ENCODE results near the gene NRCAM.

Gene NRCAM

DNA sequence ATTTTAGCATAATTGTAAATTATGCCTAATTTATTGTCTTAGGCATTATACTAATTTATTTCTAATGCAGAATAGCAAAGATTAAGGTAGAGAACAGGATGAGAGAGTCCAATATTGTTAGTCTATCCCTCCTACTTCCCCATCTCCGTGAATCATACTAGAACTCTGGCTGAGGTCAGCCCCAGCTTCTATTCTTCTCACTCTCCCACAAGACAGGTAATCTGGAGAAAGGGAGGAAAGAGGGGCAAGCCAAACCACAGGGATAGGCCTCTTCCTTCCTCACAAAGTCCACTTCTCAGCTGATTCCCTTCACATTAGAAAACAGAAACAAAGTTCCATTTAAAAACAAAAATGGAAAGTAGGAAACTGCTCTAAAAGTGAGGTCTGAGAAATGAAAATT is 208.6 kb downstream of the NRCAM start:
- DNase-seq (ENCODE audit: low read depth) = peak; percentile 50
- no peak overlapping the region for H3K4me3 ChIP-seq (ENCODE audit: low read length)
- TF ChIP-seq, protein P1, sequence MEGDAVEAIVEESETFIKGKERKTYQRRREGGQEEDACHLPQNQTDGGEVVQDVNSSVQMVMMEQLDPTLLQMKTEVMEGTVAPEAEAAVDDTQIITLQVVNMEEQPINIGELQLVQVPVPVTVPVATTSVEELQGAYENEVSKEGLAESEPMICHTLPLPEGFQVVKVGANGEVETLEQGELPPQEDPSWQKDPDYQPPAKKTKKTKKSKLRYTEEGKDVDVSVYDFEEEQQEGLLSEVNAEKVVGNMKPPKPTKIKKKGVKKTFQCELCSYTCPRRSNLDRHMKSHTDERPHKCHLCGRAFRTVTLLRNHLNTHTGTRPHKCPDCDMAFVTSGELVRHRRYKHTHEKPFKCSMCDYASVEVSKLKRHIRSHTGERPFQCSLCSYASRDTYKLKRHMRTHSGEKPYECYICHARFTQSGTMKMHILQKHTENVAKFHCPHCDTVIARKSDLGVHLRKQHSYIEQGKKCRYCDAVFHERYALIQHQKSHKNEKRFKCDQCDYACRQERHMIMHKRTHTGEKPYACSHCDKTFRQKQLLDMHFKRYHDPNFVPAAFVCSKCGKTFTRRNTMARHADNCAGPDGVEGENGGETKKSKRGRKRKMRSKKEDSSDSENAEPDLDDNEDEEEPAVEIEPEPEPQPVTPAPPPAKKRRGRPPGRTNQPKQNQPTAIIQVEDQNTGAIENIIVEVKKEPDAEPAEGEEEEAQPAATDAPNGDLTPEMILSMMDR (IDR thresholded peaks at IDR 0.05; ENCODE audit: insufficient read depth, low read depth, low read length, missing control alignments) = no peak

DNA sequence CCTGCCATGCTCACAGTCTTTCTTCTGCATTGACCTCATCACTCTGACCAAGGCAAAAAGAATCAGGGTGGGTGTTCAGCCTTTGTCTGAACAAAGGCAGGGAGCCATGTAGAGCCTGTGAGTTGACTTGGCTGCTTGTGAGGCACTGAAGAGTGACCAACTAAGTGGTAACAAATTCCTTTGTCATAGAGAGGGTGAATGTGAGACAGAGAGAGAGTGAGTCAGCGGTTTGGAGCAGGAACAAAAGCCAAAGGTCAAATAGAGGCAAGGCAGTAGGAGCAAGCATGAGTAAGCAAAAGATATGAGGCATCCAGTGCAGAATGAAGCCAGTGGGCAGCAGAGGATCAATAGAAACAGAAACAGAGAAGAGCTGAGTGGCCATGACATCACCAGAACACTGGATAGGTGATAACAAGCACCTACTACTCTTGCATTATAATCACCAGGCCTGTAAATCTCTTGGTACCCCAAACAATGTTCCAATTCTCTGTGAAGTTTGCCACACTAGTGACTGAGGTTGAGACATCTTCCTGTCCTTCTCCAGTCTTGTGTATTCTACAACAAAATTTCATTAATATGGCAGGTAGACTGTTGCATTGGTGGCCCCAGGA is 209.9 kb downstream of the NRCAM start:
- TF ChIP-seq, protein P1 (IDR thresholded peaks at IDR 0.05; ENCODE audit: insufficient read depth, low read depth, low read length, missing control alignments) = no peak
- H3K4me3 ChIP-seq (ENCODE audit: low read length) = no peak overlapping the region
- DNase-seq (ENCODE audit: low read depth) = peak; percentile 91

DNA sequence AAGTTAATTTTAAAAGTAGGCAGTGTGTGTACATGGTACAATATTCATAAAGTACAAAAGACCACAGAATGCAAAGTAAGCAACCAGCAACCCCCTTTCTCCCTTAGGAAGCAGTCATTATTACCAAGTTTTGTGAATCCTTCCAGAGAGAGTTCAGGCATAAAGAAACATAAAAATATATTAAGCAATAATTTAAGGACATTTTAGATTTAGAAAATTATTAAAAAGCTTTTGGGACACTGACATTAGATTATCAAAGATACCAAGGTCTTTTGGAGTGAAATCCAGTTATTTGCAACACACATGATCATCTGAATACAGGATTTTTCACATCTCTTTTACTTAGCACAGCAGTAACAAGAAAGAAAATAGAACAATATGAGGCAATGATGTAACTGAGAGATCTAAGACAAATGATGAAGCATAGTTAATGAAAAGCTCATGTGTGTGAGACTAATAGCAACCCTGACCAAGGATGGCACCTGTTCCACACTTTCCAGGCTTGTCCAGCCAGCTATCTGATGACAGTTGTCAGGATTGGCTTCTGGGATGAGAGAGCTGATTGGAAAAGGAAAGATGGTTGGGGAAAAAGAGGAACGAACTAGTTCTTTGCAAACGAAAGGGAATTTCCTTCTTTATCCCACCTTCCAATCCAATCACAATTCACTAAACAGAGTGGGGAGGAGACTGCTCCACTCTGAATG is 210.6 kb downstream of the NRCAM start:
- DNase-seq (ENCODE audit: low read depth) = no peak
- no peak overlapping the region for H3K4me3 ChIP-seq (ENCODE audit: low read length)
- TF ChIP-seq, protein P1 (IDR thresholded peaks at IDR 0.05; ENCODE audit: insufficient read depth, low read depth, low read length, missing control alignments) = no peak

DNA sequence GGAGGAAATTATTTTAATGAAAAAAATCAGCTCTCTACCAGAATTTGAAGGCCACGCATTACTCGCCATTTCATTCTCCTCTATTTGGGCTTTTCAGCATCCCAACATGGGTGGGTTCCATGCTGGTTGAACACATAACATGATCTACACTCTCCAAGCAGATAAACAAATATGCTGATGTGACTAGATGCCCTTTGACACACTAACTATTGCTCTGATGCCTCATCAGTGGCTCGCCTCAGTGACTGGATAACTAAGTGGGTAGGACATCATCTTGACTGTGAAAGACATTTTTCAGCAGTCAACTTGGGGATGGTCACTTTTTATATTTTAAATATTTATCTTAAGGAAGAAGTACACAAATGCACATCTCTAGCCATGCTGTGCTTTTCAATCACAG is 212.1 kb downstream of the NRCAM start:
- no peak overlapping the region for H3K4me3 ChIP-seq (ENCODE audit: low read length)
- DNase-seq (ENCODE audit: low read depth) = peak; percentile 27
- TF ChIP-seq, protein P1 (IDR thresholded peaks at IDR 0.05; ENCODE audit: insufficient read depth, low read depth, low read length, missing control alignments) = no peak

DNA sequence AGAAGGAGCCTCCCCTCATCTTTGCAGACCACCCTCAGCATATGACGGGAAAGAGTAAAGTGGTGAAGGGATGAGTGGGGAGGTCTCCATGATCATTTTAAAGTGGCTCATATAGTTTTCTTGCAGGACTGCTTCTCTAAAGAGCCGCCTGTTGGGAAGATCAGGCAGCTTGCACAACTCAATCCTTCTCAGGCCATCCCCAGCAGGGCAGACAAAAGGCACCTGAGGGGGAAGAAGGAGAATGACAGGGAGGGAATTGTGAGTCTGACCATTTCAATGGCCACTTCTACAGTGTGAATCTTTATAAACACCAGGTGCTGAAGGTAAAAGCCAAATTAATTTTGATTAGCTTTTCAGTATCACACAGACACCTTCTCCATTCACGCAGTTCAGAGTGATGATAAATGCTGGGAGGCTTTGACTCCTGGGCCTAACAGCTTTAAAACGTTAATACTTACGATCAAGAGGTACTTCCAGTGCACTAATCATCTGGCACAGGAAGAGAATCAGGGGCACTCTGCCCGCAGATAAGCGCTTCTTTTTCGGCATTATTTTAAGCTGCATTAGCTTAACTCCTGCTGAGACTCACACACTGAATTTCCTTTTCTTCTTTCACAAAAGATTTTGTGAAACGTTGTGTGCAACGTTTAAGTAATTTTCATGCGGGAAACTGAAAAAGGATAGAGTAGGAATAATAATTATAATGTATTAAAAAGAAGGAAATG is 216.6 kb downstream of the NRCAM start:
- H3K4me3 ChIP-seq (ENCODE audit: low read length) = no peak overlapping the region
- TF ChIP-seq, protein P1 (IDR thresholded peaks at IDR 0.05; ENCODE audit: insufficient read depth, low read depth, low read length, missing control alignments) = no peak

DNA sequence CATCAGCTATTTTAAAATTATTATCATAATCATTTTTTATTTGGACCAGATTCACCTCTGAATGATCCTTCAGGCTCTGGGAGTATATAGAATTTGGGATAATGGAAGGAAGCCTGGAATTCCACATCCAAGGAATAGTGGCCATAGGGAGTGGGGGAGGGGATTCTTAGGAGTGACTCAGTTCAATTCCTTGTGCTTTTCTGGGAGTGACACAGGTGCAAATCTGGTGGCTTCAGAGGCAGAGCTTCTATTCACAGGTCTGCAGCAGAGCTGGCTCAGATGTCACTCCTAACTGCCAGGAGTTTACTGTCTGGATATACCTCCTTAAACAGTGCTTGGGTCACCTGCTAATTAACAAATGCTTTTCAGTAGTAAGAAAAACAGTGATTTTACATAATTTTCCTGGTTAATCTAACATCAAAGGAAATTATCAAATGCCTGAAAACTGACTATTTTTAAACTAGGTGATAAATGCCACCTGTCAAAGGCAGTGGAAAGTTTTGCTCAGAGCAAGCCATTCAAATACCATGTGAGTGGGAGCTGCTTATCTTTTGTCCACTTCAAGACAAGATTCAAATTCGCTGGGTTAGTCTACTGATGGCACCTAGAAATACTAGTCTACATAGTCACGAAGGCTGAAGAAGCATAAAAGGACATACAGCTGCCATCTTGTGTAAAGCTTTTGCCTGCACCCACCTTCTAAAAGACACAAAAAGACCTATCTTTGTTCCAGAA is 219.4 kb downstream of the NRCAM start:
- TF ChIP-seq, protein P1 (IDR thresholded peaks at IDR 0.05; ENCODE audit: insufficient read depth, low read depth, low read length, missing control alignments) = no peak
- no peak for DNase-seq (ENCODE audit: low read depth)

More for the DNA sequence above, 216.6 kb downstream of the NRCAM start:
- DNase-seq (ENCODE audit: low read depth) = no peak

More for the DNA sequence above, 219.4 kb downstream of the NRCAM start:
- H3K4me3 ChIP-seq (ENCODE audit: low read length) = no peak overlapping the region
